Mesodermal cell (in vitro differentiated cells): ENCODE data around the gene KLHL29.

Experiments used
- H3K27ac ChIP-seq: 2 replicates; pipeline ENCODE4 v1.7.0; 2013; ENCODE audit warnings: mild to moderate bottlenecking, low read depth, low read length, moderate library complexity; ENCODE audit not compliant: severe bottlenecking
- H3K36me3 ChIP-seq: 2 replicates; pipeline ENCODE4 v1.7.1; 2013; ENCODE audit warnings: mild to moderate bottlenecking, low read length, moderate library complexity; ENCODE audit not compliant: control insufficient read depth, insufficient read depth
- H3K4me1 ChIP-seq: one replicate; pipeline ENCODE4 v1.7.1; 2013; ENCODE audit warnings: mild to moderate bottlenecking, low read length; ENCODE audit not compliant: insufficient read depth, control insufficient read depth, poor library complexity, severe bottlenecking
- H3K4me3 ChIP-seq: 2 replicates; pipeline ENCODE4 v1.7.0; 2013; ENCODE audit warnings: low read length, control low read depth, mild to moderate bottlenecking; ENCODE audit not compliant: insufficient read depth, poor library complexity, severe bottlenecking; ENCODE audit errors: extremely low read depth
- H3K9me3 ChIP-seq: 2 replicates; pipeline ENCODE4 v1.7.1; 2013; ENCODE audit warnings: mild to moderate bottlenecking, low read length, moderate library complexity; ENCODE audit not compliant: control insufficient read depth
- WGBS, 2 experiments: methylation state at CpG; one replicate each; pipeline ENCODE4 v1.1.5; 2013; ENCODE audit warnings: missing lambda C conversion rate in 2 of 2; ENCODE audit not compliant: insufficient coverage in 2 of 2; 5-methylcytosine and 5-hydroxymethylcytosine counted together

KLHL29 gene

DNA sequence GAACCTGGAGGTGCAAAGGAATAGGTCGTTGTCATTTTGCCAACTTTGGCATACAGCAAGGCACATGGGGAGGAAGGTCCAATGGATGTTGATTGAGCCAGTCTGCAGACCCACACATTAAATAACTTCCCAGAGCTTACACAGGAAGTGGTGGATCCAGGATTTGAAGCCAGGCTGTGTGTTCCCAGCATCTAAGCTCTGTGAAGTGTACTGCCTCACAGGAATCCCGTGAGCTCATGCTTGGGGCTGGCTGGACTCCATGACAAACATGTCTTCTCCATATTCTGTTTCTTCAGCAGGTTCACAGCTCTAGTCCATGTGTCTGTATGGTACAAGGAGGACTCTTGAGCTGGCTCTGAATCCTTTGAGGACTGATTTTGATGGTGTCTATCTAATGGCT, 63.9 kb downstream of the KLHL29 start:
- H3K4me3 ChIP-seq = no peak overlapping the region
- 90 to 100% methylated on average over 1 to 2 of the region's 2 CpGs for WGBS, 2 experiments
- no peak overlapping the region for H3K27ac ChIP-seq
- no peaks in the 10 kb centered on the region for H3K36me3 ChIP-seq
- H3K9me3 ChIP-seq = no peaks in the 10 kb centered on the region
- peaks cover 7% of the 10 kb centered on the region for H3K4me1 ChIP-seq

DNA sequence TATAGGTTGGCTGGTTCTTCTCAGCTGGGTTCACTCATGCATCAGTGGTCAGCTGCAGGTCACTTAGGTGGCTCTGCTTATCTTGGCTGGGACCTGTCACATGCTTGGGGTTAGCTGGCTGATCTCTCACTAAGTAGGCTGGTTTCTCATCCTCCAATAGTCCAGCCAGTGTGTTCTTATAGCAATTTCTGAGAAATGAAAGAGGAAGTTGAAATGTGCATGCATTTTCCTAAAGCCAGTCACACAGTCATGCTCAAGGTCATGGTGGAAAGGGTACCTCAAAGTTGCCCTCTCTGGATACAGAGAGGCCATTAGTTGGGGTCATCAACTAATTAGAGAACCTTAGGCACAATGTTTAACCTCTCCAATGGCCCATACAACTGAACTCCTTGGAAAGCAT, 64.4 kb downstream of the KLHL29 start:
- Histone ChIP-seq H3K36me3 (no peaks in the 10 kb centered on the region), H3K4me1 (peaks cover 7% of the 10 kb centered on the region), H3K9me3 (no peaks in the 10 kb centered on the region), H3K4me3 (no peak overlapping the region), H3K27ac (no peak overlapping the region)

DNA sequence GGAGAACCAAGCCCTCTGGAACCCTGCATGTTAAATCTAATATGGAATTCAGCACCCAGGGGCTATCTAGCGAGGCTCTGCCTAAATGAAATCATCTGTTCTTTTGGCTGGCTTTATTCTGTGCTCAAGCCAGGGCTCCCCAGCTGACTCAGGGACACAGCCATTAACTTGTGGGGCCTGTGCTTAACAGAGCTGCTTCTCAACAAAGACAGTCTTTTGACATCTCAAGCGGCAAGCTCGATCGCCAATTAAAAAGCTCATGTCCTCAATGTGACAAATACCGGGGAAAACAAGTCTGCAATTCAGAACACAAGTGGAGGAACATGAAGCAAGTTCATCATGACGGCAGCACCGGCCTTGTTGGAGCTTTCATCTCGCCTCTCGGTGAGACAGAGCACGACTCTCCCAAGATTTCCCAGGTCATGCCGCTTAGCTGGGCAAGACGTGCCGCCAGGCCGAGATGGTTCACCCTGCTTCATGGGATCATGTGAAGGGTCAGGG, 64.9 kb downstream of the KLHL29 start:
- WGBS, 2 experiments = 89 to 94% methylated on average over 9 to 10 of the region's 14 CpGs
- no peaks in the 10 kb centered on the region for H3K9me3 ChIP-seq
- H3K27ac ChIP-seq = no peak overlapping the region
- H3K4me3 ChIP-seq = no peak overlapping the region
- peaks cover 7% of the 10 kb centered on the region for H3K4me1 ChIP-seq
- no peaks in the 10 kb centered on the region for H3K36me3 ChIP-seq

DNA sequence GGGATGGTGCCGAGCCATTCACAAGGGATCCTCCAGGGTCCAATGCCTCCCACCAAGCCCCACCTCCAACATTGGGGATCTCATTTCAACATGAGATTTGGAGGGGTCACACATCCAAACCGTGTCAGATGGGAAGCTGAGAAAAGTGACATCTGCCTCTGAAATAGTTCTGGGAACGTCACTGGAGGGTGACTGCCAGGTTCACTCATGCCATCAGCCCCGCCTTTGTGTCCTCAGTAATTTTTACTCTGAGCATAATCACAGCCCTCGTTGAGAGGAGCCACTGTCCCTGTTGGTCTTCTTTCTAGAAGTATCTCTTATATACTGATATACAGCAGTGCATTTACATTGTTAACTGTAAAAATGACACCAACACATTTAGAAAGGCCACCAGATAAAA, 67.4 kb downstream of the KLHL29 start:
- H3K4me3 ChIP-seq = no peak overlapping the region
- H3K4me1 ChIP-seq = peaks cover 7% of the 10 kb centered on the region
- H3K36me3 ChIP-seq = no peaks in the 10 kb centered on the region
- WGBS, 2 experiments = 94 to 100% methylated on average over 3 of the region's 5 CpGs
- H3K27ac ChIP-seq = no peak overlapping the region
- H3K9me3 ChIP-seq = no peaks in the 10 kb centered on the region

DNA sequence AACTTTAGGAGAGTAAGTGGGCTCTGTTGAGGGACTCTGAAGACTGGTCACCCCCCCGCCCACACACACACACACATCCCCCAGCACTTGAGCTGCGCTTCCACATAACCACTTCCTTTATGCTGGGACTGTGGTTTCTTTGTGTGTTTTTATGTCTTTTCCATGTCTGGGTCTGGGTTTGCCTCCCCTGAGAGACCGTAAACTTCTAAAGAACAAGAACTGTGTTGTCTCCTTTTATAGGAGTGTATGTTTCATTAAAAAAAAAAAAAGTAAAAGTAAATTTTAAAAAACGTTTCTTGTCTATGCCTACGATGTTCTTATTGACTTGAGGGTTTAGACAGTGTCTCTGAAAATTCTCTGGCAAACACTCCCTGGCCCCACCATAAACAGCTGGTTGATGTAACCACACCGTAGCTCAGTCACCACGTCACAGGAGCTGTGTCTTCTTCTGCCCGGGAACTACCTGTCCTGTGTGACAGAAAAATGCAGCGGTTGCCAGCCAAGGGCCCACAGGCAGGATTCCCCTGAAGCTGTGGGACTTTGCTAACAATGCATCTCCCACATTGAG, 68.0 kb downstream of the KLHL29 start:
- Histone ChIP-seq H3K27ac (peak overlapping the region; percentile 30), H3K4me1 (peaks cover 7% of the 10 kb centered on the region), H3K36me3 (no peaks in the 10 kb centered on the region), H3K4me3 (no peak overlapping the region), H3K9me3 (no peaks in the 10 kb centered on the region)
- 87 to 91% methylated on average over 4 of the region's 9 CpGs for WGBS, 2 experiments

DNA sequence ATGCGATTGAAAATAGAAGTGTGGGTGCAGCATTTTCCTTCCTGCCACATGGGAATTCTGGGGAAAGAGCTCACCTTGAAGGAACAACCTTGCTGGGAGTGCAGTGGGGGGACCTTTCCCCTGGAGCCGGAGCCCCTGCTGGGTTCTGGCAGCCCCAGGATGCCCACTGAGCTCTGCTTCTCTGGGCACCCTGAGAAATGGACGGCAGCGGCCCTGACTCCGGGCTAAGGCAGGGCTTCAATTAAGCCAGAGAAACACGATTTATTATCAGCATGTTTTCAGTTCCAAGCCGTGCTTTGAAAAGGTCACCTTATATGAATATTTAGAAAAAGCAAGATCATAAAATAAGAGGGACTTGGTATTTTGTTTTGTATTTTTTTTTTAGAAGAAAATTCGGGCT, 68.5 kb downstream of the KLHL29 start:
- Histone ChIP-seq H3K9me3 (no peaks in the 10 kb centered on the region), H3K4me1 (peaks cover 7% of the 10 kb centered on the region), H3K4me3 (no peak overlapping the region), H3K27ac (peak overlapping the region; percentile 20), H3K36me3 (no peaks in the 10 kb centered on the region)
- WGBS, 2 experiments = 82 to 92% methylated on average over 3 to 4 of the region's 8 CpGs

DNA sequence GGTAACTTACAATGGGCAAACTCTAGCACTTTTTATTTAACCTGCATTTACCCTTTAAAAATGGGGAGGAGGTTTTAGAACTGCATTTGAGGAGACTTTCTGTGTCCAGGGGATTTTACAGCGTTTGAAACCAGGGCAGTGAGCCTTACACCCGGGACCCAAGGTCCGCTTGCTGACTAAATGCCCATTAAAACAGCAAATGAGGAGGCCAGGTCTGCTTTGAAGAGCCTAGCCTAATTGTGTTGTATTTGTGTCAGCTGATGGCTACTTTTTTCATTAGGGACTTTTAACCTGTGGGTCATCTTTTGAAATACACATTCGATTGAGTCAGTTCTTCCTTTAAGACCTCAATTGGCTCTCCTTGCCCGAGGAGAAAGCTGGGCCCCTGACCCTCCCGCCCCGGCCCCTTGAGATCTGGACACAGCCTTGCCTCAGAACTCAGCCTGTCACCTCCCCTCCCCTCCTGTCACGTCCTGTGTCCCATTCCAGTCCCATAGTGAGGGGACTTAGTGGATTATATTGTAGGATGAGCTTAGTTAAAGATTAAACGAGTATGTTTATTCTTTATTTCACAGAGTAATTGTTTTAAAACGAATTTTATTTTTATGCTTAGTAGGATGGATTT, 69.0 kb downstream of the KLHL29 start:
- H3K4me3 ChIP-seq = no peak overlapping the region
- H3K36me3 ChIP-seq = no peaks in the 10 kb centered on the region
- 55 to 61% methylated on average over 3 to 4 of the region's 10 CpGs for WGBS, 2 experiments
- no peaks in the 10 kb centered on the region for H3K9me3 ChIP-seq
- H3K27ac ChIP-seq = peak overlapping the region; percentile 20
- peaks cover 7% of the 10 kb centered on the region for H3K4me1 ChIP-seq

DNA sequence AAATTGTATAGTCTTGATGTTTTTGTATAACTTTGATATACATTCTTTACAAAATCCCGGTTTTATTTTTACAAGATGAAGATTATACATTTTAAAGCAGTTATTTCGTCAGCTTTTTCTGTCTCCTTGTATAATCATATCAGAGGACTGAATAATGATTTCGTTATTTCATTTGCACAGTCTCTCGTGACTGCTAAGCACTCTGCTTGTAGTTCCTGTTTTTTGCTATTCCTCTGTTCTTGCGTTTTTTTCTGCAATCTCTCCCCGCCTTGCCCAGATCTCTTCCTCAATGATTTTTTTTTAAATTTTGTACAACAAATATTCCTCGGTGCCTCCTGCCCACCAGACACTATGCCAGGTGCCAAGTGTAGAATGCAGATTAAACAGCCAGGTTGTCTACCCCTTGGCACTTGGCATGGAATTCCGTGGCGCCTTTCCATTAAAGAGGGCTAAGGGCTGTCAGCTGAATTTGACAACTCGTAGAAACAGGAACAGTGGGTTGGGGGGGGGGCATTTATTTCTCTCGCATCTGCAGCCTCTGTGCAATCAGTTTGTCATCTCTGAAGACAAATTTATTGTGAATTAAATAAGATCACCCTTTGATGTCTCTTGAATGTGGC, 69.6 kb downstream of the KLHL29 start:
- 86 to 92% methylated on average over 6 to 7 of the region's 11 CpGs for WGBS, 2 experiments

DNA sequence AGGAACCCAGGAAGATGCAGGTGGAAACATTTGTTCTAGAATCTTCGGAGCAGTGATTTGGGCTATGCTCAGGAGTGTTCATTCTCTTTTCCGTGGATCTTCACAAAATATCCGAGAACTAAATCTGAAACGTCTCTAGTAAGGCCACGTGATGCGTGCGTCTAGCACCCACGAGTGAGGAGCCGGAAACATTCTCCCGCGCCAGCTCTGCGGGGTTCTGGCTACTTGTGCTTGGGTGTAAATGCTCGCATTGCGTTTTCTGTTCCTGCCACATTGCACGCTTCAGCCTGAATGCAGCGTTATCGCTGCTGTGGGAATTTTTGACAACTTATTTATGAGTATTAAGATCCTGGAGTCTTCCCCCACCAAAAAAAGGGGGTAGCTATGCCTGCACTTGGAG, 71.4 kb downstream of the KLHL29 start:
- Histone ChIP-seq H3K4me3 (no peak overlapping the region), H3K4me1 (peaks cover 7% of the 10 kb centered on the region), H3K9me3 (no peaks in the 10 kb centered on the region), H3K36me3 (no peaks in the 10 kb centered on the region), H3K27ac (no peak overlapping the region)
- 93 to 96% methylated on average over 12 to 14 of the region's 17 CpGs for WGBS, 2 experiments

More for the DNA sequence above, 69.6 kb downstream of the KLHL29 start:
- H3K36me3 ChIP-seq = no peaks in the 10 kb centered on the region
- H3K4me3 ChIP-seq = no peak overlapping the region
- H3K4me1 ChIP-seq = peaks cover 7% of the 10 kb centered on the region
- no peak overlapping the region for H3K27ac ChIP-seq
- H3K9me3 ChIP-seq = no peaks in the 10 kb centered on the region

DNA sequence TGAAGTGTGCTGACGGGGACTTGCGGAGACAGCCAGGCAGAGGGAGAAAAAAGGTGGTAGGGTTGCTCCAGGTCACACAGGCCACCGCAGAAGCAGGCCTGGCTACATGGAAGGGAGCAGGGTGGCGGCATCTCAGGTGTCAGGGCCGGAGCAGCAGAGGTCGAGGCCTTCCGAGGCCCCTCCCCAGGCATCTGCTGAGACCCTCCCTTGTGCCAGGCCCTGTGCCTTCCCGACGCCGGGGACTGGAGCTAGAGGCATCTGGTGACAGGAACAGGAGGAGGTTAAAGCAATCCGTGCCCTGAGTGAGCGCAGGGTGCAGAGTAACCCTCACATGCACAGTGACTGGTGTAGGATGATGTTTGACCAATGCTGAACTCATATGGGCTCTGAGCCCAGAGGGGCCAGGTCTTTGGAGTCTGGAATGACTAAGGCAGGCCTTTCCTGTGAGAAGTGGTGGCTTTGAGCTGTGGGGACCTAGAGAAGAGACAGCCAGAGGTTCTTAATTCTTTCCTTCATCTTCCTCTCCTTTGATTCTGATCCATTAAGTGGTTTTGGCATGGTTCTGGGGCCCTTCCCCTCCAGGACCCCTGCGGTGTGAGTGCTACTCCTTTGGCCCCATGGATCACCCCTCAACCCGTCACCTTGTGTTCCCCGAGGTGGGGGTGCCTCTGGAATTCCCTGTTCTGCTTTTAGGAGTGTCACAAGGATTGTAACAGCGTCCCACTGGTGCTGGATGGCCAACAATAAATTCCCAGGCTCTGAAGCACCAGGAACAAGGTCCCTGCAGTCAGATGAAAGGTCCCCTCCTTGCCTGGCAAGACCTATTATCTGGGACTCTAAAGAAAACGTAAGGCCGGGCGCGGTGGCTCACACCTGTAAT, 72.1 kb downstream of the KLHL29 start:
- WGBS, 2 experiments = 91% methylated on average over 14 to 20 of the region's 20 CpGs

More for the DNA sequence above, 72.1 kb downstream of the KLHL29 start:
- H3K4me1 ChIP-seq = peaks cover 7% of the 10 kb centered on the region
- no peaks in the 10 kb centered on the region for H3K36me3 ChIP-seq
- H3K4me3 ChIP-seq = no peak overlapping the region
- H3K27ac ChIP-seq = no peak overlapping the region
- no peaks in the 10 kb centered on the region for H3K9me3 ChIP-seq
